ENCODE measurements around the gene GALNT2.

- TF ChIP-seq CTCF (IDR thresholded peaks at IDR 0.05; ENCODE audit: borderline replicate concordance, extremely low read depth, low read length, poor library complexity, severe bottlenecking) (no peak), EZH2 (IDR thresholded peaks at IDR 0.05; ENCODE audit: borderline replicate concordance, low read depth, low read length, severe bottlenecking) (no peak)
Observed at GRCh38 chr1:230152999-230153398, 86.0 kb downstream of the GALNT2 start.

Measured in DND-41 (cell line).